GM18520 (cell line): ENCODE results near the gene RNF213.
"Not testable (repeated sequence)": the region's sequence is repeated elsewhere in the genome, so short reads cannot be mapped to it uniquely, and the experiment has no call there.

Source experiments
- ATAC-seq: cut with Tn5 transposase; IDR thresholded peaks from one replicate; pipeline ENCODE4 v1.9.1; 2021; ENCODE audit not compliant: unreplicated experiment

The RNF213 gene

GRCh38 chr17:80267391-80267790 is 6.7 kb downstream of the RNF213 start:
- no peak for ATAC-seq

- no peak for ATAC-seq
Measured at GRCh38 chr17:80268427-80268826, 7.8 kb downstream of the RNF213 start.

GRCh38 chr17:80269405-80269807 is 8.8 kb downstream of the RNF213 start:
- ATAC-seq, result no peak

GRCh38 chr17:80270104-80270503 is 9.5 kb downstream of the RNF213 start:
- no peak for ATAC-seq

GRCh38 chr17:80270836-80271235 is 10.2 kb downstream of the RNF213 start:
- no peak for ATAC-seq

GRCh38 chr17:80272366-80272765 is 11.7 kb downstream of the RNF213 start:
- ATAC-seq, result no peak

- ATAC-seq, result no peak
Measured at GRCh38 chr17:80274331-80274730, 13.7 kb downstream of the RNF213 start.

- ATAC-seq, result no peak
Measured at GRCh38 chr17:80274871-80275449, 14.3 kb downstream of the RNF213 start.

- ATAC-seq, result not testable (repeated sequence)
Measured at GRCh38 chr17:80275857-80276256, 15.2 kb downstream of the RNF213 start.

- no peak for ATAC-seq
Measured at GRCh38 chr17:80277751-80278671, 17.4 kb downstream of the RNF213 start.

- ATAC-seq, result no peak
Measured at GRCh38 chr17:80279895-80280294, 19.2 kb downstream of the RNF213 start.

GRCh38 chr17:80281516-80281915 is 20.9 kb downstream of the RNF213 start:
- ATAC-seq, result no peak

GRCh38 chr17:80283116-80283852 is 22.6 kb downstream of the RNF213 start:
- ATAC-seq, result no peak

- no peak for ATAC-seq
Measured at GRCh38 chr17:80284631-80285030, 24.0 kb downstream of the RNF213 start.

GRCh38 chr17:80285237-80285920 is 24.7 kb downstream of the RNF213 start:
- no peak for ATAC-seq

GRCh38 chr17:80286638-80286960 is 25.9 kb downstream of the RNF213 start:
- no peak for ATAC-seq

GRCh38 chr17:80287038-80287437 is 26.4 kb downstream of the RNF213 start:
- ATAC-seq, result no peak

GRCh38 chr17:80287806-80288567 is 27.3 kb downstream of the RNF213 start:
- ATAC-seq, result no peak

- ATAC-seq, result no peak
Measured at GRCh38 chr17:80289616-80290015, 29.0 kb downstream of the RNF213 start.

- no peak for ATAC-seq
Measured at GRCh38 chr17:80290156-80290555, 29.5 kb downstream of the RNF213 start.

- ATAC-seq, result no peak
Measured at GRCh38 chr17:80291260-80291659, 30.6 kb downstream of the RNF213 start.
